HEK293 (cell line): ENCODE measurements around the gene XG.

Experiments
- CTCF ChIA-PET: fragments of 350-600 bp; formaldehyde crosslinking; extraction: SDS; loops from one replicate; lab custom pipeline; 2021; ENCODE audit warnings: antibody characterized with exemption; lab: Yijun Ruan, JAX
- POLR2A ChIA-PET: fragments of 300-600 bp; formaldehyde crosslinking; extraction: SDS; loops from one replicate; lab custom pipeline; 2020; ENCODE audit warnings: antibody characterized with exemption, inconsistent platforms; lab: Yijun Ruan, JAX
- H3K27ac ChIP-seq: fragments of 200-500 bp; sonication (Bioruptor generic); 2 replicates; pipeline ENCODE4 v1.5.1; 2014; ENCODE audit warnings: low read depth, low read length, control low read depth, inconsistent platforms; ENCODE audit errors: extremely low read depth
- H3K36me3 ChIP-seq, 2 experiments: fragments of 200-500 bp in 1 of 2; sonication (Bioruptor generic) in 1 of 2; 1 replicate in 1 of 2; 2 replicates in 1 of 2; pipeline ENCODE4 v1.5.1; 2014 to 2017; ENCODE audit warnings: inconsistent platforms in 2 of 2, low read length in 2 of 2; ENCODE audit not compliant: control insufficient read depth in 2 of 2, insufficient read depth in 1 of 2
- H3K4me1 ChIP-seq: fragments of 200-500 bp; sonication (Bioruptor generic); 2 replicates; pipeline ENCODE4 v1.5.1; 2014; ENCODE audit warnings: mild to moderate bottlenecking, low read length, inconsistent platforms; ENCODE audit not compliant: control insufficient read depth, insufficient read depth
- H3K4me3 ChIP-seq: 2 replicates; pipeline ENCODE4 v1.5.1; 2011; ENCODE audit warnings: low read depth, mild to moderate bottlenecking, control low read depth, low read length, moderate library complexity
- H3K9me3 ChIP-seq: fragments of 200-500 bp; sonication (Bioruptor generic); 2 replicates; pipeline ENCODE4 v1.5.1; 2014; ENCODE audit warnings: low read depth, low read length, inconsistent platforms; ENCODE audit not compliant: control insufficient read depth, insufficient read depth
- GLIS2 ChIP-seq: fragments of 450-650 bp; formaldehyde crosslinking; IDR thresholded peaks from 2 replicates; pipeline ENCODE4 v1.5.1; 2016; ENCODE audit warnings: missing biosample characterization, missing genetic modification characterization
- TCF7L2 ChIP-seq: IDR thresholded peaks from 2 replicates; pipeline ENCODE4 v1.6.1; 2011; ENCODE audit warnings: low read depth, mild to moderate bottlenecking, inconsistent platforms, low read length, moderate library complexity, borderline replicate concordance
- ZBTB17 ChIP-seq: fragments of 450-650 bp; formaldehyde crosslinking; IDR thresholded peaks from 2 replicates; pipeline ENCODE4 v1.5.1; 2016; ENCODE audit warnings: missing biosample characterization, missing genetic modification characterization
- ZBTB6 ChIP-seq: fragments of 450-650 bp; formaldehyde crosslinking; IDR thresholded peaks from 2 replicates; pipeline ENCODE4 v1.5.1; 2017; ENCODE audit warnings: missing biosample characterization, missing genetic modification characterization
- ZNF132 ChIP-seq: fragments of 450-650 bp; formaldehyde crosslinking; IDR thresholded peaks from 2 replicates; pipeline ENCODE4 v1.5.1; 2017; ENCODE audit warnings: missing biosample characterization, missing genetic modification characterization, borderline replicate concordance
- ZNF138 ChIP-seq: fragments of 450-650 bp; formaldehyde crosslinking; IDR thresholded peaks from 2 replicates; pipeline ENCODE4 v1.5.1; 2016; ENCODE audit warnings: missing biosample characterization, missing genetic modification characterization, borderline replicate concordance
- ZNF148 ChIP-seq: fragments of 450-650 bp; formaldehyde crosslinking; IDR thresholded peaks from 2 replicates; pipeline ENCODE4 v1.5.0; 2017; ENCODE audit warnings: missing biosample characterization, missing genetic modification characterization, borderline replicate concordance
- ZNF248 ChIP-seq: fragments of 450-650 bp; formaldehyde crosslinking; IDR thresholded peaks from 2 replicates; pipeline ENCODE4 v1.5.1; 2017; ENCODE audit warnings: missing biosample characterization, missing genetic modification characterization
- ZNF280D ChIP-seq: fragments of 450-650 bp; formaldehyde crosslinking; IDR thresholded peaks from 2 replicates; pipeline ENCODE4 v1.5.1; 2016; ENCODE audit warnings: missing biosample characterization, missing genetic modification characterization
- ZNF311 ChIP-seq: fragments of 450-650 bp; formaldehyde crosslinking; IDR thresholded peaks from 2 replicates; pipeline ENCODE4 v1.5.1; 2017; ENCODE audit warnings: missing biosample characterization, missing genetic modification characterization, borderline replicate concordance
- ZNF324 ChIP-seq: fragments of 450-650 bp; formaldehyde crosslinking; IDR thresholded peaks from 2 replicates; pipeline ENCODE4 v1.5.1; 2016; ENCODE audit warnings: missing biosample characterization, missing genetic modification characterization
- ZNF501 ChIP-seq: fragments of 450-650 bp; formaldehyde crosslinking; IDR thresholded peaks from 2 replicates; pipeline ENCODE4 v1.5.1; 2016; ENCODE audit warnings: missing biosample characterization, missing genetic modification characterization
- ZNF514 ChIP-seq: fragments of 450-650 bp; formaldehyde crosslinking; IDR thresholded peaks from 2 replicates; pipeline ENCODE4 v1.5.1; 2016; ENCODE audit warnings: missing biosample characterization, missing genetic modification characterization
- ZNF529 ChIP-seq: fragments of 450-650 bp; formaldehyde crosslinking; IDR thresholded peaks from 2 replicates; pipeline ENCODE4 v1.5.1; 2017; ENCODE audit warnings: missing genetic modification characterization, missing biosample characterization; ENCODE audit not compliant: insufficient replicate concordance
- ZNF629 ChIP-seq: fragments of 450-650 bp; formaldehyde crosslinking; IDR thresholded peaks from 2 replicates; pipeline ENCODE4 v1.5.1; 2017; ENCODE audit warnings: missing biosample characterization, missing genetic modification characterization
- ZNF639 ChIP-seq: fragments of 450-650 bp; formaldehyde crosslinking; IDR thresholded peaks from 2 replicates; pipeline ENCODE4 v1.5.1; 2016; ENCODE audit warnings: missing biosample characterization, missing genetic modification characterization
- ZNF654 ChIP-seq: fragments of 450-650 bp; formaldehyde crosslinking; IDR thresholded peaks from 2 replicates; pipeline ENCODE4 v1.5.1; 2016; ENCODE audit warnings: low read depth, missing biosample characterization, missing genetic modification characterization
- ZNF660 ChIP-seq: fragments of 450-650 bp; IDR thresholded peaks from 2 replicates; pipeline ENCODE4 v1.5.1; 2018; ENCODE audit warnings: missing biosample characterization, mild to moderate bottlenecking, missing genetic modification characterization
- ZNF670 ChIP-seq: fragments of 450-650 bp; formaldehyde crosslinking; IDR thresholded peaks from 2 replicates; pipeline ENCODE4 v1.5.1; 2016; ENCODE audit warnings: missing biosample characterization, missing genetic modification characterization, low read depth
- ZNF701 ChIP-seq: fragments of 450-650 bp; formaldehyde crosslinking; IDR thresholded peaks from 2 replicates; pipeline ENCODE4 v1.5.1; 2016; ENCODE audit warnings: missing biosample characterization, missing genetic modification characterization
- ZNF777 ChIP-seq: fragments of 450-650 bp; formaldehyde crosslinking; IDR thresholded peaks from 2 replicates; pipeline ENCODE4 v1.5.1; 2017; ENCODE audit warnings: missing biosample characterization, missing genetic modification characterization, borderline replicate concordance
- ZNF791 ChIP-seq: fragments of 450-650 bp; formaldehyde crosslinking; IDR thresholded peaks from 2 replicates; pipeline ENCODE4 v1.5.1; 2016; ENCODE audit warnings: missing biosample characterization, missing genetic modification characterization

Gene XG

GRCh38 chrX:2705046-2705832, 46.6 kb upstream of the XG start:
- TF ChIP-seq ZNF777 (tag by site-specific recombination): no peak
- no peak for TF ChIP-seq TCF7L2
- TF ChIP-seq ZBTB6: no peak
- TF ChIP-seq ZNF501 (tag by site-specific recombination): no peak
- no peak for TF ChIP-seq ZNF529 (tag by site-specific recombination)
- TF ChIP-seq GLIS2 (tag by site-specific recombination): no peak
- no peak for TF ChIP-seq ZNF701 (tag by site-specific recombination)
- TF ChIP-seq ZNF660 (tag by site-specific recombination): no peak
- no peak for TF ChIP-seq ZNF248
- TF ChIP-seq ZNF311: no peak
- TF ChIP-seq ZNF132 (tag by site-specific recombination): no peak
- TF ChIP-seq ZNF324 (tag by site-specific recombination): no peak
- no peak overlapping the region for H3K27ac ChIP-seq
- no peak overlapping the region for H3K4me3 ChIP-seq
- ChIA-PET CTCF (no interaction called here), POLR2A (no interaction called here)
- H3K9me3 ChIP-seq: no peaks in the 10 kb centered on the region
- no peaks in the 10 kb centered on the region; the same call in 1 of the 2 replicates for H3K4me1 ChIP-seq
- H3K36me3 ChIP-seq: peaks cover 4 to 10% of the 10 kb centered on the region in 2 experiments; a peak in 2 of 3 replicates

- Histone ChIP-seq H3K27ac (no peak overlapping the region), H3K36me3 (peaks cover 5 to 11% of the 10 kb centered on the region in 2 experiments; a peak in 2 of 3 replicates), H3K4me1 (no peaks in the 10 kb centered on the region; the same call in 1 of the 2 replicates), H3K4me3 (no peak overlapping the region), H3K9me3 (no peaks in the 10 kb centered on the region)
- CTCF ChIA-PET: no interaction called here
- POLR2A ChIA-PET: no interaction called here
- TF ChIP-seq ZBTB17 (peak; percentile 56), ZNF629 (tag by site-specific recombination) (0 out of 2 replicates have a peak, but pooled peaks have one; percentile 15), TCF7L2 (no peak)
Observed at GRCh38 chrX:2707334-2707760, 44.5 kb upstream of the XG start.

GRCh38 chrX:2708021-2708420, 43.8 kb upstream of the XG start:
- Histone ChIP-seq H3K27ac (no peak overlapping the region), H3K4me3 (no peak overlapping the region), H3K4me1 (no peaks in the 10 kb centered on the region; the same call in 1 of the 2 replicates), H3K36me3 (peaks cover 9 to 18% of the 10 kb centered on the region in 2 experiments; a peak in 2 of 3 replicates), H3K9me3 (no peaks in the 10 kb centered on the region)
- TF ChIP-seq ZNF514 (tag by site-specific recombination) (no peak), ZNF654 (no peak), TCF7L2 (no peak), ZNF791 (tag by site-specific recombination) (no peak), ZNF148 (no peak), ZNF670 (no peak), ZNF280D (no peak), ZNF138 (tag by site-specific recombination) (no peak), ZNF639 (tag by site-specific recombination) (no peak)
- ChIA-PET CTCF (no interaction called here), POLR2A (no interaction called here)
